ENCODE measurements around the gene MLC1. TPM values are rescaled to one million over a fixed set of nuclear protein-coding genes. Genes with fewer than 3 reads are reported as not detected.
A peak's percentile ranks its signal among the peaks of the same experiment; 100 is the strongest.

Gene MLC1
- total RNA-seq, 8 experiments from 2014 or later: 0.10 to 85.3 (median 0.28) TPM

DNA sequence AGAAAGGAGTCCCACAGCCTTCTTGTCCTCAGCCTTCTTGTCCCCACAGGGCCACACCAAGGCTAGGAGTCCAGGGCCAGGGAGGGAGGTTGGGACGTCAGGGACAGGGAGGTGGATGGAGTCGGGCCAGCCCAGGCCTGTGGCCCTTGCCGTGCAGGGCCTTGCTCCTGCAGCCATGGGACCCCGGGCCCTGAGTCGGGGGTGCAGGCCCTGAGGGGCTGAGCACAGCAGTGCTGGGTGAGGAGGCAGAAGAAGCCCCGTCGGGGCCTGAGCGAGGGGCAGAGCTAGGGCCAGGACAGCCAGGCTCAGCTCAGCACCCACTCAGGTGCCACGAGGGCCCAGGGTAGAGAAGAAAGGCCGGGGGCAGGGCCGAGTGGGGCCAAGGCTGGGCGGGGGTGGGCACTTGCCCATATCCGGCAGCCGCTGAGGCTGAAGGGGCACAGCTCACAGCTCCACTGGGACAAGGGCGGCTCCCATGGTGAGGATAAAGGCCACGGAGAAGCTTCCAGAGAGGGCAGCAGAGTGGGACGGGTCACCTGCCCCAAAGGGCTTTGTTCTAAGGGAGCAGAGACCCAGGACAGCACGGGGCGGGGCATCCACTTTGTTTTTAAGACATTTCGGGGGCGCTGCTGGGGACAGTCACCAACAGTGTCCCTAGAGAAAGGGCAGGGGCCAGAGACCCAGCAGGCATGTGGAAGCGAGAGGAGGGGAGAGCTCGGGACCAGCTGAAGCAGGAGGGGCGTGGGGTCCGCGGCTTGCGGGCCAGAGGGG, 3.6 kb downstream of the MLC1 start:
- Histone ChIP-seq H3K4me1 (replicated peaks in 1 of 2) (no peaks in the 10 kb centered on the region), H3K27ac (no peak overlapping the region), H3K4me3 (no peak overlapping the region)
- WGBS, 10 experiments: 73 to 80% methylated on average over 1 to 5 of the region's 27 CpGs; no CpG with 5 or more reads in 8 of the 10 experiments
- no peak for ATAC-seq (replicated peaks in 6 of 8)
- in situ Hi-C loops (cut with MboI; ENCODE audit: low pct_unique_long_range_greater_than_20kb in 2 of 9, low sequenced_read_pairs in 9 of 9, unreplicated experiment in 9 of 9): no loop called here

DNA sequence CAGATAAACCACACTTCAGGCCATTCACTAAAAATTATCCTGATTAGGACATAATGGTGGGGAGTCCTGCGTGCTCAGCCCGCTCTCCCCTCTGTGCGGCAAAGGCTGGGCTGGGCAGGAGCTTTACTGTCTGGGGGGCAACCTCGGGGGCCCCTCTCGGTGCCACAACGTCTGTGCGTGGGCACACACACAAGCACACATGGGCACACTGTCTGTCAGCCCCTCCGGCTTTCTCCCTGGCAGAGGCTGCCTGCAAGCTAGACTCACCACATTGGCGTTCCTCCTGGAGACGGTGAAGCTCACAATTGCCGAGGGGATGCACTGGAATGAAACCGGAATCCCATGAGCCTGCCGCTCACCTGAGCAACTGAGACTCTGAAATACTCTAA, 5.2 kb downstream of the MLC1 start:
- H3K4me3 ChIP-seq: no peak overlapping the region
- no peak overlapping the region for H3K27ac ChIP-seq
- ATAC-seq (replicated peaks in 6 of 8): peak in 1 of 8 experiments; percentile 37
- WGBS, 10 experiments: 40 to 100% (median 70%) methylated on average over 1 to 6 of the region's 13 CpGs; no CpG with 5 or more reads in 4 of the 10 experiments
- peaks cover 0 to 3% of the 10 kb centered on the region in 2 donors for H3K4me1 ChIP-seq (replicated peaks in 1 of 2)
- in situ Hi-C loops (cut with MboI; ENCODE audit: low pct_unique_long_range_greater_than_20kb in 2 of 9, low sequenced_read_pairs in 9 of 9, unreplicated experiment in 9 of 9): no loop called here

DNA sequence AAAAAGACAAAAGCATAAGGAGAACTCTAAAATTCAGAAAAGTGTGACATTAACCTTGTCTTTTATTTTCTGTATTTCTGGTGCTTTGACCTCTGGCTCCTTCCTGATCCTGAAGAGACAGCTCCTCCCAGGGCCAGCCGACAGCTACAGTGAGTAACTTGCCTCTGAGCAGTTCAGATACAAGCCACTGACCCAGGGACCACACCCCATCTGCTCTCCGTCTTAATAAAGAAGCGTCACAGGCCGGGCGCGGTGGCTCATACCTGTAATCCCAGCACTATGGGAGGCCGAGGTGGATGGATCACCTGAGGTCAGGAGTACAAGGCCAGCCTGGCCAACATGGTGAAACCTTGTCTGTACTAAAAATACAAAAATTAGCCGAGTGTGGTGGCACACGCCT, 6.5 kb downstream of the MLC1 start:
- H3K4me1 ChIP-seq (replicated peaks in 1 of 2): peaks cover 0 to 11% of the 10 kb centered on the region in 2 donors
- no peak overlapping the region for H3K27ac ChIP-seq
- 60 to 93% (median 83%) methylated on average over 1 to 9 of the region's 9 CpGs; no CpG with 5 or more reads in 4 of the 10 experiments for WGBS, 10 experiments
- peak in 1 of 8 experiments; percentile 57 for ATAC-seq (replicated peaks in 6 of 8)
- in situ Hi-C loops (cut with MboI; ENCODE audit: low pct_unique_long_range_greater_than_20kb in 2 of 9, low sequenced_read_pairs in 9 of 9, unreplicated experiment in 9 of 9): no loop called here
- no peak overlapping the region for H3K4me3 ChIP-seq

DNA sequence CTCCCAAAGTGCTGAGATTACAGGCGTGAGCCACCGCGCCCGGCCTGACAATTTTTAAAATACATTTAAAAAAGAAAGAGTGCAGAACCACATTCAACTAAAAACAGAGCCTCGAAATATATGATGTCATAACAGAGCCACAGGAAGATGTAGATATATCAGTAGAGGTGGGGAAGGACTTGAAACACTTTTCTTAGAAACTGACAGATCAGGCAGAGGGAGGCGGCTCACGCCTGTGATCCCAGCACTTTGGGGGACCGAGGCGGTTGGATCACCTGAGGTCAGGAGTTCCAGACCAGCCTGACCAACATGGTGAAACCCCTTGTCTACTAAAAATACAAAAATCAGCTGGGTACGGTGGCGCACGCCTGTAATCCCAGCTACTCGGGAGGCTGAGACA, 7.0 kb downstream of the MLC1 start:
- Histone ChIP-seq H3K4me1 (replicated peaks in 1 of 2) (peaks cover 0 to 11% of the 10 kb centered on the region in 2 donors), H3K27ac (no peak overlapping the region), H3K4me3 (no peak overlapping the region)
- WGBS, 10 experiments: 88 to 100% (median 94%) methylated on average over 1 to 13 of the region's 13 CpGs; no CpG with 5 or more reads in 3 of the 10 experiments
- in situ Hi-C loops (cut with MboI; ENCODE audit: low pct_unique_long_range_greater_than_20kb in 2 of 9, low sequenced_read_pairs in 9 of 9, unreplicated experiment in 9 of 9): no loop called here
- no peak for ATAC-seq (replicated peaks in 6 of 8)

DNA sequence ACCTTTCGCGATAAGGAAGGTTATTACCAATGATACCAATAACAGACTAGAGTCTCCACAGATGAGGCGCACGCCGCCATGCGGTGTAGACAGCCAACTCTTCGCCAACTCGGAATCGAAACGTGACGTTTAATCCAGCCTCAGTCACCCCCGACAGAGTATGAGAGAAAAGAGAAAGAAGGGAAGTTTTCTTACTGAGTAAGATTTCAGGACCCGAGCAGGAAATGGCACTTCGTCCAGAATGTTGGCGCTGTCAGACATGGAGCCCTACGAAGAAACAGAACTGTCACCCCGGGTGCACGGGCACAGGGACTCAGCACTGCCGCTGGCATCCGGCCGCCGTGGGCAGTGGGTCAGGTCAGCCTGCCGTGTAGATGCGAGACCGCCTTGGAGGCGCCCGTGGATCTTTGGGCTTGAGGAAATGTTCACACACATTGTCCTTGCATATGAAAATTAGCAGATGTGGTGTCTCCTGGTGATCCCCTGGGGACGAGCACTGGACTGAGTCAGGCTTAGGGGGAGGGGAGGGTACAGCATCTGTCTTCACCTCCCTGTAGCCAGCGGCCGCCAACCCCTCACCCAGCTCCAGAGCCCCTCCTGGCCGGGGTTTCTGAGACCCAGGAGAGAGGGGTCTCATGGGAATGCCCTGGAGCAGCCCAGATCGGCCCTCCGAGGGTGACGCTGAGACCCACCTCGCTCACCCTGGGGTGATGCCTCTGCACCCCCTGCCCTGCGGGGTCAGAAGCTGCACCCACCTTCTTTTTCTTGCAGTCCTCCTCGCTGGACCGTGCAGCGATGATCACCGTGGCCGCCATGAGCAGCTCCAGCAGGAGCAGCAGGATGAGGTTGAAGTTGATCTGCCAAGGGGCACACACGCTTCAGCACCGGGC, 8.3 kb downstream of the MLC1 start:
- Histone ChIP-seq H3K27ac (no peak overlapping the region), H3K4me1 (replicated peaks in 1 of 2) (peaks cover 0 to 11% of the 10 kb centered on the region in 2 donors), H3K4me3 (no peak overlapping the region)
- peak in 3 of 8 experiments; percentile 13 to 16 (median 16) for ATAC-seq (replicated peaks in 6 of 8)
- in situ Hi-C loops (cut with MboI; ENCODE audit: low pct_unique_long_range_greater_than_20kb in 2 of 9, low sequenced_read_pairs in 9 of 9, unreplicated experiment in 9 of 9): no loop called here
- WGBS, 10 experiments: 75 to 93% (median 90%) methylated on average over 2 to 28 of the region's 43 CpGs; no CpG with 5 or more reads in 4 of the 10 experiments

DNA sequence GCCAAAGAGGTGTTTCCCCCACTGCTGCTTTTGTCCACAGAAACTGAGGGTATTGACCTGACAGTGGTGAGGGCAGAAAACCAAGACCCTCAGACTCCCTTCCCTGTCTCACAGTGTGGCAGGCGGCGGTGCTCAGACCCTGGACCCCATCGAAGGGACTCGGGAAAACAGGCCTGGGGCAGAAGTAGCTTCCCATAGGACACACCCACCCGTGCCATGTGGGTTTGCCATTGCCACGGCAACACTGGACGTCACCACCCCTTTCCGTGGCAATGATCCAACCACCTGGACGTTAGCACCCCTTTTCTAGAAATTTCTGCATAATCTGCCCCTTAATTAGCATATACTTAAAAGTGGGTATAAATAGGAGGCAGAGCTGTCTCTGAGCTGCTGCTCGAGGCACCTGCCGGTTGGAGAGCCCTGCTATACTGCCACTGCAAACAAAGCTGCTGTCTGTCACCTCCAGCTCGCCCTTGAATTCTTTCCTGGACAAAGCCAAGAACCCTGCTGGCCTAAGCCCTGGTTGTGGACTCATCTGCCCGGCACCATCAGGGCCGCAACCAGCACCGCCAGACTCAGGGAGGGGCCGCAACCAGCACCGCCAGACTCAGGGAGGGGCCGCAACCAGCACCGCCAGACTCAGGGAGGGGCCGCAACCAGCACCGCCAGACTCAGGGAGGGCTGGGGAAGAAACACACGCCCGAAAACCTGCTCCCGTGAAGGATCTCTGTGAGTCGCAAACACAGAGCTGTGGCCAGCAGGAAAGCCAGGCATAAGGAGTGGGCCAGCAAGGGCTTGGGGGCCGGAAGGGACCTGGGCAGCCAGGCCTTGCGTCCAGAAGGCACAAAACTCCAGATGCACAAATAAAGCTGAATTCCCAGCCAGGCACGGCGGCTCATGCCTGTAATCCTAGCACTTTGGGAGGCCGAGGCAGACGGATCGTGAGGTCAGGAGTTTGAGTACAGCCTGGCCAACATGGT, 10.4 kb downstream of the MLC1 start:
- ATAC-seq (replicated peaks in 6 of 8): peak; percentile 55 to 87 (median 82)
- Histone ChIP-seq H3K4me1 (replicated peaks in 1 of 2) (peaks cover 0 to 11% of the 10 kb centered on the region in 2 donors), H3K27ac (no peak overlapping the region), H3K4me3 (no peak overlapping the region)
- WGBS, 10 experiments: 63 to 100% (median 84%) methylated on average over 1 to 11 of the region's 32 CpGs; no CpG with 5 or more reads in 6 of the 10 experiments
- in situ Hi-C loops (cut with MboI; ENCODE audit: low pct_unique_long_range_greater_than_20kb in 2 of 9, low sequenced_read_pairs in 9 of 9, unreplicated experiment in 9 of 9): no loop called here

DNA sequence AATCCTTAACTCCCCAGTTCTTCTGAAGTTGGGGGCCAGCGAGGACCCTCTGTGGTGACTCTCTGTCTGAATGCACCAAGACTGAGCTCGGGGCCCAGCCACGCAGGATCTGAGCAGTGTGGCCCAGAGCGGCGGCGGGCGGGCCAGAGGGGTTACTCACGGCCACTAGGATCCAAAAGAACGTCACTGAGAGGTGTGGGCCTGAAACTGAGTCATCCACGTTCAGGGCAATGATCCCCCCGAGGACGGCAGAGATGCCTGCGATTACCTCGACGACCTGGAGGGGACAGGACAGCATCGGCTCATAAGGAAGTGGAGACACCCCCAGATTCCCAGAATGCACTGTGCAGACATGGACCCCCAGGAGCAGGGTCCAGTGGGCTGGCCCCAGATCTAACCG, 11.2 kb downstream of the MLC1 start:
- WGBS, 10 experiments: 46 to 90% (median 80%) methylated on average over 1 to 3 of the region's 17 CpGs; no CpG with 5 or more reads in 5 of the 10 experiments
- H3K4me1 ChIP-seq (replicated peaks in 1 of 2): peaks cover 0 to 11% of the 10 kb centered on the region in 2 donors
- ATAC-seq (replicated peaks in 6 of 8): peak in 4 of 8 experiments; percentile 5 to 30 (median 12)
- H3K27ac ChIP-seq: no peak overlapping the region
- in situ Hi-C loops (cut with MboI; ENCODE audit: low pct_unique_long_range_greater_than_20kb in 2 of 9, low sequenced_read_pairs in 9 of 9, unreplicated experiment in 9 of 9): no loop called here
- H3K4me3 ChIP-seq: no peak overlapping the region

DNA sequence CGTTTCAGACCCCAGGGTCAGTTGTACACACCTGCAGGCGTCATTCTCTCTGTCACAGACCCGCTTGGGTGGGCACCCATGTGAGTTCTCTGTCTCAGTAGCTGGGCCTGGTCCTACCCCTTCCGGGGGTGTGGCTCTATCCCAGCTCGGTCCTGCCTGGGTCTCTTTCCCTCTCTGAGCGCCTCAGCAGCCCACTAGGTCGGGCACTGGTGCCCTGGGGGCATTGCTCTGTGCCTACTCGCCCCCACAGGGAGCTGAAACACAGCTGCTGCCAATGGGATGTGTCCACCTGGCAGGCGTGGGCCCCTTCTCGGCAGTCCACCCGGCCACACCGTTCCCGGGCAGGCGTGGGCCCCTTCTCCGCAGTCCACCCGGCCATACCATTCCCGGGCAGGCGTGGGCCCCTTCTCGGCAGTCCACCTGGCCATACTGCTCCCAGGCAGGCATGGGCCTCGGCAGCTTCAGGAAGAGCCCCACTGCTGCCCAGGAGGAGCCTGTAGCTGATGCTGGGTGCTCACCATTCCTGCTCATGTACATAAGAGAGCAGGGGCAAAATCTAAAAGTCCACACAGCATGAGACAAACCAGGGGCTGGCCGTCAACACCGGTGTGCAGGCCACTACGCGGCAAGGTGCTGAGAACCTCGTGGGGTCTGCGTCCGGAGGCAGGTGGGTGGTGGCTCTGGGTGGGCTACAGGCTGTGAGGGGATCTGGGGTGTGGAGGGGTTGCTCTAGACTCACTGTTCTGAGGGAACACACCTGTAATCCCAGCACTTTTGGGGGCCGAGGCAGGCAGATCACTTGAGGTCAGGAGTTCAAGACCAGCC, 12.3 kb downstream of the MLC1 start:
- ATAC-seq (replicated peaks in 6 of 8): no peak
- in situ Hi-C loops (cut with MboI; ENCODE audit: low pct_unique_long_range_greater_than_20kb in 2 of 9, low sequenced_read_pairs in 9 of 9, unreplicated experiment in 9 of 9): no loop called here

DNA sequence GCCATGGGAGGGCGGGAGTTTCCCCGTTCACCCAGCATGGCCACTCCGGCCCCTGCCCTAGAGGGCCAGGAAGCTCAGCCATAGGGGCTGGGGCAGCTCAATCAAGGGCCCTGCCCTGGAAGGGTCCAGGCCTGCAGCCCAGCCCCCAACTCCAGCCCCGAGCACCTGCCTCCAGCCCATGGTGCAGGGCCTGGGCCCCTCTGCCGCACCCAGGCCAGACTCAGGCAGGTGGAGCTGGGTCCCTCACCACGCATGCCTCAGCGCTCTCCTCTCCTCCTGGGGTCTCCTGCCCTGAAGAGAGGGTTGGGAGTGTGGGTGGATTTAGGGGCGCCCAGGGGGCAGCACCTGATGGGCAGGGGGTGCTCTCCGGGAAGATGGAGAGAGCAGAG, 13.1 kb downstream of the MLC1 start:
- WGBS, 10 experiments: 80% methylated on average over 1 of the region's 9 CpGs; no CpG with 5 or more reads in 9 of the 10 experiments
- in situ Hi-C loops (cut with MboI; ENCODE audit: low pct_unique_long_range_greater_than_20kb in 2 of 9, low sequenced_read_pairs in 9 of 9, unreplicated experiment in 9 of 9): no loop called here
- no peak for ATAC-seq (replicated peaks in 6 of 8)
- no peak overlapping the region for H3K4me3 ChIP-seq
- peaks cover 0 to 11% of the 10 kb centered on the region in 2 donors for H3K4me1 ChIP-seq (replicated peaks in 1 of 2)
- no peak overlapping the region for H3K27ac ChIP-seq

More for the DNA sequence above, 12.3 kb downstream of the MLC1 start:
- WGBS, 10 experiments: 46 to 100% (median 90%) methylated on average over 1 to 7 of the region's 28 CpGs; no CpG with 5 or more reads in 6 of the 10 experiments
- Histone ChIP-seq H3K4me1 (replicated peaks in 1 of 2) (peaks cover 0 to 11% of the 10 kb centered on the region in 2 donors), H3K27ac (no peak overlapping the region), H3K4me3 (no peak overlapping the region)

DNA sequence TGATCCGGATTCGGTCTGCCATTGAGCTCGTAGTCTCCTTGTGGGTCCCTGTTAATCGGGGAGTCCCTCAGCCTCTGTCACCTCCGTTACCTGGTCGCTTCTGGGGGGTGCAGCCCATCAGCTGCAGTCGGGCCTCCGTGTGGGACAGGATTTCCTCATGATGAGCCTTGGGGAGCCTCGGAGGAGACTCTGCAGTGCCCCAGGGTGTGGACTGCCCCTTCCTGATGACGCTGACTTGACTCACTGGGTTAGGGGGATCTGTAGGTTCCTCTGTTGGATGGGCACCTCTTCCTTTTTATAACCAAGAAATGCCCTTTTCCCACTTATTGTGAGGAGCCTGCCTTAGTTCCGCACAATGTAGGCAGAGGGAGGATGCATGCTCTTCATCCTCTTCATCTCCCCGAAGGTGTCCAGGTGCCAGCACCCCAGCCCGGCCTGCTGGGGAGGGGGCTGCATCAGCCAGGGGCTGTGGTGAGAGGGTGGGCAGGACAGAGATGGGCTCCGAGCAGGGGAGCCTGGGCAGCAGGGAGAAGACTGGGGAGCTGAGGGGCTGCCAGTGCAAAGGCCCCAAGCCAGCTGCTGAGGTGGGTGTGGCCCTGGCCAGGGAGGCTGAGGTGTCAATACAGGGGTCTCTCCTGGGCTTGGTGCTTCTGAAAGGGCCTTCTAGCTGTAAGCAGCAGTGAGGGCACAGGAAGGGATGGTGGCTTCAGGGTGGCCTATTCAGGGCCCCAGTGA, 13.6 kb downstream of the MLC1 start:
- 60 to 92% (median 79%) methylated on average over 1 to 6 of the region's 14 CpGs; no CpG with 5 or more reads in 4 of the 10 experiments for WGBS, 10 experiments
- no peak for ATAC-seq (replicated peaks in 6 of 8)
- in situ Hi-C loops (cut with MboI; ENCODE audit: low pct_unique_long_range_greater_than_20kb in 2 of 9, low sequenced_read_pairs in 9 of 9, unreplicated experiment in 9 of 9): no loop called here
- H3K4me1 ChIP-seq (replicated peaks in 1 of 2): peaks cover 0 to 11% of the 10 kb centered on the region in 2 donors
- no peak overlapping the region for H3K27ac ChIP-seq
- H3K4me3 ChIP-seq: no peak overlapping the region

DNA sequence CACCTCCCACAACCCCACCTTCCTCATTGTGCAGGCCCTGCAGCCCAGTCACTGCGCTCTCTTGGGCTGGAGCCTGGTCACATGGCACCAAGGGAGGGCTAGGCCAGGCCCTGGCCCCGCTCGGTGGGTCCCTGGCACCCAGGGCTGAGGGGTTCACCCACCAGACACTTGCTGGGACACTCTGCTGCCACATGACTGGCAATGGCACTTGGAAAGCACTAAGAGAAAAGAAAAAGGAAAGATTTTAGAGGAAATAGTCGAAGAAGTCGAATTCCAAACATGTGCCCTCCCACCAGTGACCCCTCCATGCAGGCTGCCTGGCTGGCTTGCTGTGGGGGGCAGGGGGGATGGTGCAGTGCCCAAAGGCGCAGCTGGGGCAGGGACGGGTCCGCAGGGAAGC, 14.9 kb downstream of the MLC1 start:
- Histone ChIP-seq H3K4me1 (replicated peaks in 1 of 2) (peaks cover 0 to 11% of the 10 kb centered on the region in 2 donors), H3K27ac (no peak overlapping the region), H3K4me3 (no peak overlapping the region)
- no peak for ATAC-seq (replicated peaks in 6 of 8)
- in situ Hi-C loops (cut with MboI; ENCODE audit: low pct_unique_long_range_greater_than_20kb in 2 of 9, low sequenced_read_pairs in 9 of 9, unreplicated experiment in 9 of 9): no loop called here
- WGBS, 10 experiments: 67 to 79% (median 74%) methylated on average over 1 to 4 of the region's 8 CpGs; no CpG with 5 or more reads in 6 of the 10 experiments

Measured in motor neuron (in vitro differentiated cells).